ENCODE results near the gene KLHL29. TPM values are rescaled to one million over a fixed set of nuclear protein-coding genes. Genes with fewer than 3 reads are reported as not detected.

The KLHL29 gene
- total RNA-seq, 2 donors from 2014 or later = 2.0 to 2.9 TPM

DNA sequence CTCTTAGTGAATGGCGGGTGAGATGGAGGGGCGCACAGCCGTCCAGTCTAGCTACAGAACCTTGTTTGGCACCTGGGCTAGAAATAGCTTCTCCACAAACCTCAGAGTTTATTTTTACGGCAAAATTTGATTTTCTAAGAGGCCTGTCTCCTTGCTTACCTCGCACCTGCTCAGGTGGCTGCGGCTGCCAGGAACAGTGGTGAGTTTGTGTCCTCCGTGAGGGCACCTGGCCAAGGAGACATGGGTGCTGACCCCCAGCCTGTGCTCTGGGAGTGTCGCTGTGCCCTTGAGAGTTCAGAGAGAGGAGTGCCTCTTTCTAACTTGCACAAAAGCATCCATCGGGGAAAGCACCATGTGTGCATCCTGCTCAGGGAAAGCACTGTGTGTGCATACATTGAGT is 97.2 kb downstream of the KLHL29 start:
- H3K27ac ChIP-seq = no peak overlapping the region
- intact Hi-C loops (cut with DNase I) = no loop called here

GRCh38 chr2:23482607-23483006 is 97.6 kb downstream of the KLHL29 start:
- intact Hi-C loops (cut with DNase I) = no loop called here
- no peak for DNase-seq
- no peak overlapping the region for H3K4me3 ChIP-seq
- no peaks in the 10 kb centered on the region for H3K9me3 ChIP-seq
- no peaks in the 10 kb centered on the region for H3K36me3 ChIP-seq
- TF ChIP-seq CTCF (IDR thresholded peaks at IDR 0.05) = no peak
- no peak overlapping the region for H3K27ac ChIP-seq
- H3K27me3 ChIP-seq = no peaks in the 10 kb centered on the region
- H3K4me1 ChIP-seq = no peaks in the 10 kb centered on the region
- H3K9ac ChIP-seq (ENCODE audit: low read depth in 2 of 2, low read length in 2 of 2) = no peak overlapping the region

More for the DNA sequence above, 97.2 kb downstream of the KLHL29 start:
- no peak overlapping the region for H3K9ac ChIP-seq (ENCODE audit: low read depth in 2 of 2, low read length in 2 of 2)
- no peaks in the 10 kb centered on the region for H3K4me1 ChIP-seq
- H3K36me3 ChIP-seq = no peaks in the 10 kb centered on the region
- no peak for DNase-seq
- H3K27me3 ChIP-seq = no peaks in the 10 kb centered on the region
- H3K9me3 ChIP-seq = no peaks in the 10 kb centered on the region
- no peak for TF ChIP-seq CTCF (IDR thresholded peaks at IDR 0.05)
- H3K4me3 ChIP-seq = no peak overlapping the region

- H3K27ac ChIP-seq = no peak overlapping the region
- no peak overlapping the region for H3K9ac ChIP-seq (ENCODE audit: low read depth in 2 of 2, low read length in 2 of 2)
- H3K36me3 ChIP-seq = no peaks in the 10 kb centered on the region
- DNase-seq = no peak
- H3K27me3 ChIP-seq = no peaks in the 10 kb centered on the region
- no peak overlapping the region for H3K4me3 ChIP-seq
- H3K4me1 ChIP-seq = no peaks in the 10 kb centered on the region
- intact Hi-C loops (cut with DNase I) = no loop called here
- TF ChIP-seq CTCF (IDR thresholded peaks at IDR 0.05) = no peak
- no peaks in the 10 kb centered on the region for H3K9me3 ChIP-seq
These were observed 98.8 kb downstream of the KLHL29 start for GRCh38 chr2:23483791-23484190.

DNA sequence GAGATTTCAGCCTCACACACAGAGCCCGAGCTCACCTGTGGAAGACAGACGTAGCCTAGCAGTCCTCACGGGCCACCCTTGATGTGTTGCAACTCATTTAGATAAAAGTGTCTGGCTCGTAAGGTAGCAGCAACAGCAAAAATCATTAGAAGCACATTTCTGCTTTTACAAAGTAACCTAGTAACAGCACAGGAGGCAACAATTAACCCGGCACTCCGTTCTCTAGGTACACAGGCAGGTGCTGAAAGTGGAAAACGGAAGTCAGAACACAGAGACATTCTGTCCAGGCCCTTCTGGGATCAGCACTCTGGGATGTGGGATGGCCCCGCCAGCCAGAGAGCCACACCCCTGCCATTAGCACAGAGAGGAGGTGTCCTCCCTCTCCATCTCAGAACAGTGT is 99.3 kb downstream of the KLHL29 start:
- intact Hi-C loops (cut with DNase I) = no loop called here
- no peak overlapping the region for H3K4me3 ChIP-seq
- no peaks in the 10 kb centered on the region for H3K27me3 ChIP-seq
- H3K9me3 ChIP-seq = no peaks in the 10 kb centered on the region
- no peaks in the 10 kb centered on the region for H3K4me1 ChIP-seq
- H3K36me3 ChIP-seq = no peaks in the 10 kb centered on the region
- H3K27ac ChIP-seq = no peak overlapping the region
- DNase-seq = no peak
- H3K9ac ChIP-seq (ENCODE audit: low read depth in 2 of 2, low read length in 2 of 2) = no peak overlapping the region
- TF ChIP-seq CTCF (IDR thresholded peaks at IDR 0.05) = no peak

- intact Hi-C loops (cut with DNase I) = no loop called here
- TF ChIP-seq CTCF (IDR thresholded peaks at IDR 0.05) = no peak
- Histone ChIP-seq H3K4me1 (no peaks in the 10 kb centered on the region), H3K36me3 (no peaks in the 10 kb centered on the region), H3K9me3 (no peaks in the 10 kb centered on the region), H3K4me3 (no peak overlapping the region), H3K27ac (no peak overlapping the region), H3K9ac (ENCODE audit: low read depth in 2 of 2, low read length in 2 of 2) (no peak overlapping the region), H3K27me3 (no peaks in the 10 kb centered on the region)
- no peak for DNase-seq
These were observed 99.8 kb downstream of the KLHL29 start for GRCh38 chr2:23484767-23485166.

GRCh38 chr2:23485261-23485660 is 100.3 kb downstream of the KLHL29 start:
- Histone ChIP-seq H3K27me3 (no peaks in the 10 kb centered on the region), H3K27ac (no peak overlapping the region), H3K9ac (ENCODE audit: low read depth in 2 of 2, low read length in 2 of 2) (no peak overlapping the region), H3K4me1 (no peaks in the 10 kb centered on the region), H3K9me3 (no peaks in the 10 kb centered on the region), H3K36me3 (no peaks in the 10 kb centered on the region), H3K4me3 (no peak overlapping the region)
- no peak for TF ChIP-seq CTCF (IDR thresholded peaks at IDR 0.05)
- DNase-seq = no peak
- intact Hi-C loops (cut with DNase I) = no loop called here

Data from colonic mucosa (tissue), 4 donors.